NCI-H128 (cell line): ENCODE results near the gene C19orf47.

Source experiments
- DNase-seq: peaks from one replicate; lab custom pipeline; 2025; ENCODE audit not compliant: unreplicated experiment; lab: John Stamatoyannopoulos, UW

C19orf47 gene

GRCh38 chr19:40348125-40348913 is at the start of gene C19orf47, which contains the start of gene PLD3:
Gene C19orf47 (minus strand): TSS chr19:40348397. CDS start chr19:40341857, 6,540 bp downstream.
Gene PLD3 (plus strand): TSS chr19:40348695. CDS start chr19:40366484, 17,789 bp downstream.
- peak; percentile 98 for DNase-seq

GRCh38 chr19:40397568-40397906 is 49.3 kb upstream of the C19orf47 start:
- no peak for DNase-seq

- DNase-seq = no peak
Observed at GRCh38 chr19:40396886-40397567, 48.8 kb upstream of the C19orf47 start.

- DNase-seq = no peak
Observed at GRCh38 chr19:40395956-40396355, 47.8 kb upstream of the C19orf47 start.

- DNase-seq = no peak
Observed at GRCh38 chr19:40394816-40395210, 46.6 kb upstream of the C19orf47 start.

GRCh38 chr19:40393894-40394815 is 46.0 kb upstream of the C19orf47 start:
- DNase-seq = no peak

- no peak for DNase-seq
Observed at GRCh38 chr19:40392894-40393517, 44.8 kb upstream of the C19orf47 start.

- no peak for DNase-seq
Observed at GRCh38 chr19:40392123-40392522, 43.9 kb upstream of the C19orf47 start.

- no peak for DNase-seq
Observed at GRCh38 chr19:40390084-40390742, 42.0 kb upstream of the C19orf47 start, which contains the start of gene HIPK4. Gene HIPK4 (minus strand): TSS chr19:40390181. CDS start chr19:40389902, 279 bp downstream.

GRCh38 chr19:40389404-40390083 is 41.3 kb upstream of the C19orf47 start:
- no peak for DNase-seq

- DNase-seq = no peak
Observed at GRCh38 chr19:40388481-40388880, 40.3 kb upstream of the C19orf47 start.

GRCh38 chr19:40387155-40387554 is 39.0 kb upstream of the C19orf47 start:
- no peak for DNase-seq

GRCh38 chr19:40383668-40384248 is 35.6 kb upstream of the C19orf47 start:
- no peak for DNase-seq

GRCh38 chr19:40381321-40381720 is 33.1 kb upstream of the C19orf47 start:
- DNase-seq = no peak

- DNase-seq = no peak
Observed at GRCh38 chr19:40380199-40381037, 32.2 kb upstream of the C19orf47 start.

- no peak for DNase-seq
Observed at GRCh38 chr19:40379446-40380198, 31.4 kb upstream of the C19orf47 start.

- DNase-seq = no peak
Observed at GRCh38 chr19:40378509-40378908, 30.3 kb upstream of the C19orf47 start.
